ENCODE data around the gene TGFA. TPM values are rescaled to one million over a fixed set of nuclear protein-coding genes. Genes with fewer than 3 reads are reported as not detected.

TGFA gene
- total and polyA plus RNA-seq, 9 donors, result 0.08 to 8.7 (median 1.2) TPM

GRCh38 chr2:70534183-70534836 is 19.3 kb downstream of the TGFA start:
- Histone ChIP-seq H3K4me3 (no peak overlapping the region), H3K27me3 (no peaks in the 10 kb centered on the region), H3K36me3 (no peaks in the 10 kb centered on the region), H3K27ac (no peak overlapping the region), H3K4me1 (ENCODE audit: insufficient read depth) (no peaks in the 10 kb centered on the region), H3K9me3 (peaks cover 0 to 4% of the 10 kb centered on the region in 2 donors)
- WGBS, 3 donors, result 69 to 78% (median 77%) methylated on average over 4 of the region's 4 CpGs
- intact Hi-C loops (cut with DNase I), result no loop called here
- TF ChIP-seq EP300 (IDR thresholded peaks at IDR 0.05) (no peak), CTCF (IDR thresholded peaks at IDR 0.05) (no peak), POLR2A (IDR thresholded peaks at IDR 0.05) (no peak)
- no peak for DNase-seq

DNA sequence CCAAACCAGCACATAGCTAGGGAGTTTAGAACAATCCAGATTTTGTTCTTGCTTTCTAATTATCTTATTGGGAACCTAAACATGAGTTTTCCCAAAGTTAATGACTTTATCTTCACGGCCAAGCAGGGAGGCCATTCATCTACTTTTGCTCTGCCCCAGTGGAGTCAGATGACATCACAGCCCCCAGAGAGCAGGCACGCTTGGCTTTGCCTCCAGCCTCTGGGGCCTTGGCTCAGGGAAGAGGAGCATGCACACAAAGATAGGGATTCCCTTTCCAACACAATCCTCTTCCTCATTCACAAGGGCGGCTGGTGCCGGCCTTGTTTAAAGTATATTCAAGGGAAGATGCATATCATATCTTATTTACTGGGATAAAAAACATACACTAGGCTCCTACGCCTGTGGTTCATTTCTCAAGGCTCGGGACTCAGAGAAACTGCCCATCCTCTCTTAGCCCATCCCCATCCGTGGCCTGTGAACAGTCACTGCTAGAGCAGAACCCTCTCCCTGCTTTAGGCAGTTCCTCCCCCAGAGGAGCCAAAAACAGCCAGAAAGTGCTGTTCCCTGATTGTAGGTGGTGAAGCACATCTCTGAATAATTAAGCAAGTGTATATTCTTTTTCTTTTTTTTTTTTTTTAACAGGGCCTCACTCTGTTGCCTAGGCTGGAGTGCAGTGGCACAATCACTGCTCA is 21.2 kb downstream of the TGFA start:
- no peaks in the 10 kb centered on the region for H3K36me3 ChIP-seq
- H3K4me3 ChIP-seq, result no peak overlapping the region
- no peaks in the 10 kb centered on the region for H3K9me3 ChIP-seq
- intact Hi-C loops (cut with DNase I), result no loop called here
- TF ChIP-seq EP300 (IDR thresholded peaks at IDR 0.05), result no peak
- TF ChIP-seq POLR2A (IDR thresholded peaks at IDR 0.05), result no peak
- TF ChIP-seq CTCF (IDR thresholded peaks at IDR 0.05), result no peak
- 29 to 42% (median 42%) methylated on average over 7 of the region's 7 CpGs for WGBS, 3 donors
- no peaks in the 10 kb centered on the region for H3K4me1 ChIP-seq (ENCODE audit: insufficient read depth)
- no peak for DNase-seq
- no peaks in the 10 kb centered on the region for H3K27me3 ChIP-seq
- no peak overlapping the region for H3K27ac ChIP-seq

GRCh38 chr2:70531419-70532086 is 22.1 kb downstream of the TGFA start:
- TF ChIP-seq POLR2A (IDR thresholded peaks at IDR 0.05) (no peak), EP300 (IDR thresholded peaks at IDR 0.05) (no peak), CTCF (IDR thresholded peaks at IDR 0.05) (no peak)
- Histone ChIP-seq H3K4me3 (no peak overlapping the region), H3K27me3 (no peaks in the 10 kb centered on the region), H3K27ac (no peak overlapping the region), H3K4me1 (ENCODE audit: insufficient read depth) (no peaks in the 10 kb centered on the region), H3K36me3 (no peaks in the 10 kb centered on the region), H3K9me3 (no peaks in the 10 kb centered on the region)
- WGBS, 3 donors, result 38 to 68% (median 65%) methylated on average over 3 of the region's 3 CpGs
- no peak for DNase-seq
- intact Hi-C loops (cut with DNase I), result no loop called here

DNA sequence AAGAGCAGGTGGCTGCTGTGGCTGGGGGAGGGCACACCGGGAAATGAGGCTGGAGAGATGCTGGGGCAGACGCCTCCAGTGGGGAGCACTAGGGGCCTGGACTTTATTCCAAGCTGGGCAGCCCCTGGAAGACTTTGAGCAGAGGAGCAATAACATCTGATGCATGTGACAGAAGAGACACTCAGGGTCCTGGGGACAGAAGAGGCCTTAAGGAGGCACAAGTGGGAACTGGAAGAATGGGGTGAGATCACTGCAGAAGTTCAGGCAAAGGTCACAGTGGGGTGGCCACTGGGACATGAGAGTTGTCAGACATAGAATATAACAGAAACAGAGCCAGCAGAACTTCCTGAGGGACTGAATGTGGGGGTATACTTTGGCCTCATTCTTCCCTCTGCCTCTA is 24.0 kb downstream of the TGFA start:
- Histone ChIP-seq H3K4me3 (no peak overlapping the region), H3K36me3 (no peaks in the 10 kb centered on the region), H3K27me3 (no peaks in the 10 kb centered on the region), H3K4me1 (ENCODE audit: insufficient read depth) (no peaks in the 10 kb centered on the region), H3K27ac (no peak overlapping the region), H3K9me3 (no peaks in the 10 kb centered on the region)
- intact Hi-C loops (cut with DNase I), result no loop called here
- 90 to 97% (median 91%) methylated on average over 2 of the region's 2 CpGs for WGBS, 3 donors
- no peak for TF ChIP-seq CTCF (IDR thresholded peaks at IDR 0.05)
- no peak for TF ChIP-seq POLR2A (IDR thresholded peaks at IDR 0.05)
- TF ChIP-seq EP300 (IDR thresholded peaks at IDR 0.05), result no peak
- no peak for DNase-seq
